Uterus (tissue), 4 donors: ENCODE measurements around the gene LRRC71. TPM values are rescaled to one million over a fixed set of nuclear protein-coding genes. Genes with fewer than 3 reads are reported as not detected.

Experiments used
- DNase-seq, 2 donors: peaks; one replicate each; pipeline ENCODE4 v3.0.0-alpha.2; 2019 to 2020
- H3K27ac ChIP-seq, 2 donors: fragments of 200-600 bp; sonication (generic); 1 replicate in 1 of 2; 2 replicates in 1 of 2; pipeline ENCODE4 v1.5.1; 2016 to 2018
- H3K27me3 ChIP-seq, 2 donors: fragments of 200-600 bp; sonication (generic); one replicate each; pipeline ENCODE4 v1.5.1; 2018 to 2019; ENCODE audit warnings: control low read depth in 1 of 2
- H3K36me3 ChIP-seq, 2 donors: fragments of 200-600 bp; sonication (generic); one replicate each; pipeline ENCODE4 v1.5.1; 2019; ENCODE audit warnings: control low read depth in 1 of 2
- H3K4me1 ChIP-seq, 2 donors: fragments of 200-600 bp; sonication (generic); one replicate each; pipeline ENCODE4 v1.5.1; 2018 to 2019; ENCODE audit warnings: control low read depth in 1 of 2
- H3K4me3 ChIP-seq, 2 donors: fragments of 200-600 bp; sonication (generic); 1 replicate in 1 of 2; 2 replicates in 1 of 2; pipeline ENCODE4 v1.5.1; 2018 to 2019; ENCODE audit warnings: mild to moderate bottlenecking in 1 of 2
- H3K9me3 ChIP-seq, 2 donors: fragments of 200-600 bp; sonication (generic); one replicate each; pipeline ENCODE4 v1.5.1; 2019; ENCODE audit warnings: control low read depth in 1 of 2
- CTCF ChIP-seq, 4 experiments: fragments of 200-600 bp in 2 of 4; fragments of 450-650 bp in 2 of 4; sonication (generic) in 2 of 4; IDR thresholded peaks; one replicate each; pipeline ENCODE4 v1.5.1; 2016 to 2019; ENCODE audit warnings: antibody characterized with exemption in 4 of 4, mild to moderate bottlenecking in 2 of 4, moderate library complexity in 1 of 4
- POLR2A ChIP-seq, 2 donors: fragments of 450-650 bp; IDR thresholded peaks; one replicate each; pipeline ENCODE4 v1.6.1; 2016; ENCODE audit warnings: antibody characterized with exemption in 2 of 2, mild to moderate bottlenecking in 1 of 2, moderate library complexity in 1 of 2
- intact Hi-C: fragments of 100-400 bp; cut with DNase I; formaldehyde crosslinking; loops from one replicate; pipeline ENCODE4 v1.15.1; 2023; ENCODE audit warnings: low total_unique reads
- total RNA-seq, 4 donors: library from RNA; depleted of rRNA in 3 of 4; stranded (reverse); fragments of >200 nt in 3 of 4; gene quantifications; one replicate each; pipeline versions ENCODE4 v1.1.0 to v1.2.4, GENCODE V29; 2014 to 2023
- donor health status: DM: yes; HTN: yes; CAD: no.

The LRRC71 gene
- total RNA-seq, 4 donors from 2014 or later, result 0.48 to 3.8 (median 0.91) TPM; not detected in 1

- no peak overlapping the region for H3K27ac ChIP-seq
- H3K9me3 ChIP-seq, result no peaks in the 10 kb centered on the region
- no peaks in the 10 kb centered on the region for H3K36me3 ChIP-seq
- DNase-seq, result no peak
- H3K27me3 ChIP-seq, result no peaks in the 10 kb centered on the region
- no peak for TF ChIP-seq POLR2A (IDR thresholded peaks at IDR 0.05)
- TF ChIP-seq CTCF (IDR thresholded peaks at IDR 0.05), result no peak
- no peaks in the 10 kb centered on the region for H3K4me1 ChIP-seq
- intact Hi-C loops, result no loop called here
- no peak overlapping the region for H3K4me3 ChIP-seq
Measured at GRCh38 chr1:156905176-156905575, 15.3 kb upstream of the LRRC71 start.

- intact Hi-C loops, result no loop called here
- no peak for DNase-seq
- TF ChIP-seq CTCF (IDR thresholded peaks at IDR 0.05), result no peak
- no peak for TF ChIP-seq POLR2A (IDR thresholded peaks at IDR 0.05)
- Histone ChIP-seq H3K9me3 (no peaks in the 10 kb centered on the region), H3K27ac (no peak overlapping the region), H3K27me3 (no peaks in the 10 kb centered on the region), H3K36me3 (no peaks in the 10 kb centered on the region), H3K4me3 (no peak overlapping the region), H3K4me1 (no peaks in the 10 kb centered on the region)
Measured at GRCh38 chr1:156905651-156906050, 14.8 kb upstream of the LRRC71 start.

- no peaks in the 10 kb centered on the region for H3K9me3 ChIP-seq
- intact Hi-C loops, result no loop called here
- no peak for TF ChIP-seq CTCF (IDR thresholded peaks at IDR 0.05)
- TF ChIP-seq POLR2A (IDR thresholded peaks at IDR 0.05), result no peak
- H3K4me3 ChIP-seq, result no peak overlapping the region
- H3K27ac ChIP-seq, result no peak overlapping the region
- DNase-seq, result no peak
- H3K4me1 ChIP-seq, result no peaks in the 10 kb centered on the region
- H3K36me3 ChIP-seq, result no peaks in the 10 kb centered on the region
- no peaks in the 10 kb centered on the region for H3K27me3 ChIP-seq
Measured at GRCh38 chr1:156906206-156906906, 14.1 kb upstream of the LRRC71 start.

- no peaks in the 10 kb centered on the region for H3K4me1 ChIP-seq
- no peak for DNase-seq
- intact Hi-C loops, result no loop called here
- H3K36me3 ChIP-seq, result no peaks in the 10 kb centered on the region
- no peak for TF ChIP-seq POLR2A (IDR thresholded peaks at IDR 0.05)
- TF ChIP-seq CTCF (IDR thresholded peaks at IDR 0.05), result no peak
- H3K27me3 ChIP-seq, result no peaks in the 10 kb centered on the region
- H3K27ac ChIP-seq, result no peak overlapping the region
- H3K9me3 ChIP-seq, result no peaks in the 10 kb centered on the region
- no peak overlapping the region for H3K4me3 ChIP-seq
Measured at GRCh38 chr1:156908541-156908940, 11.9 kb upstream of the LRRC71 start.

- no peak for DNase-seq
- H3K27me3 ChIP-seq, result no peaks in the 10 kb centered on the region
- H3K4me3 ChIP-seq, result no peak overlapping the region
- TF ChIP-seq POLR2A (IDR thresholded peaks at IDR 0.05), result no peak
- TF ChIP-seq CTCF (IDR thresholded peaks at IDR 0.05), result no peak
- intact Hi-C loops, result no loop called here
- H3K4me1 ChIP-seq, result no peaks in the 10 kb centered on the region
- H3K27ac ChIP-seq, result no peak overlapping the region
- no peaks in the 10 kb centered on the region for H3K36me3 ChIP-seq
- H3K9me3 ChIP-seq, result no peaks in the 10 kb centered on the region
Measured at GRCh38 chr1:156908955-156909354, 11.5 kb upstream of the LRRC71 start.
